WERI-Rb-1 (cell line): ENCODE results near the gene BUD31.

Experiments
- DNase-seq: peaks from one replicate; pipeline ENCODE4 v3.0.0-alpha.2; 2020
- H3K27ac ChIP-seq: fragments of 250-450 bp; sonication (Bioruptor Pico); 2 replicates; pipeline ENCODE4 v1.5.1; 2020; ENCODE audit warnings: mild to moderate bottlenecking, moderate library complexity
- H3K27me3 ChIP-seq: fragments of 250-450 bp; sonication (Bioruptor Pico); 2 replicates; pipeline ENCODE4 v1.5.1; 2021; ENCODE audit warnings: mild to moderate bottlenecking, low read depth, moderate library complexity; ENCODE audit not compliant: insufficient read depth, severe bottlenecking
- H3K36me3 ChIP-seq: fragments of 250-450 bp; sonication (Bioruptor Pico); 2 replicates; pipeline ENCODE4 v1.5.1; 2020; ENCODE audit warnings: mild to moderate bottlenecking, moderate library complexity
- H3K4me3 ChIP-seq: 2 replicates; pipeline ENCODE4 v1.5.1; 2011; ENCODE audit warnings: low read depth, mild to moderate bottlenecking, control low read depth, low read length
- H3K9me3 ChIP-seq: fragments of 250-450 bp; sonication (Bioruptor Pico); 2 replicates; pipeline ENCODE4 v1.5.1; 2021; ENCODE audit warnings: mild to moderate bottlenecking, moderate library complexity; ENCODE audit not compliant: severe bottlenecking
- CTCF ChIP-seq: IDR thresholded peaks from 2 replicates; pipeline ENCODE4 v1.5.1; 2011; ENCODE audit warnings: low read depth, mild to moderate bottlenecking, control low read depth, inconsistent platforms, low read length

BUD31 gene

GRCh38 chr7:99395616-99396327 lies 13.0 kb upstream of the BUD31 start:
- no peak for DNase-seq
- Histone ChIP-seq H3K4me3 (no peak overlapping the region), H3K27ac (no peak overlapping the region), H3K36me3 (peaks cover 59% of the 10 kb centered on the region), H3K27me3 (no peaks in the 10 kb centered on the region), H3K9me3 (no peaks in the 10 kb centered on the region)
- no peak for TF ChIP-seq CTCF

- no peaks in the 10 kb centered on the region for H3K9me3 ChIP-seq
- peaks cover 67% of the 10 kb centered on the region for H3K36me3 ChIP-seq
- no peaks in the 10 kb centered on the region for H3K27me3 ChIP-seq
- H3K27ac ChIP-seq: no peak overlapping the region
- no peak for DNase-seq
- H3K4me3 ChIP-seq: no peak overlapping the region
- TF ChIP-seq CTCF: no peak
Measured at GRCh38 chr7:99396418-99397296, 12.1 kb upstream of the BUD31 start.

- TF ChIP-seq CTCF: no peak
- H3K9me3 ChIP-seq: no peaks in the 10 kb centered on the region
- H3K36me3 ChIP-seq: peaks cover 73% of the 10 kb centered on the region
- no peak overlapping the region for H3K4me3 ChIP-seq
- H3K27me3 ChIP-seq: no peaks in the 10 kb centered on the region
- no peak overlapping the region for H3K27ac ChIP-seq
- DNase-seq: no peak
Measured at GRCh38 chr7:99397297-99397983, 11.3 kb upstream of the BUD31 start.

- Histone ChIP-seq H3K36me3 (peaks cover 85% of the 10 kb centered on the region), H3K9me3 (no peaks in the 10 kb centered on the region), H3K4me3 (no peak overlapping the region), H3K27me3 (no peaks in the 10 kb centered on the region), H3K27ac (no peak overlapping the region)
- TF ChIP-seq CTCF: no peak
- DNase-seq: no peak
Measured at GRCh38 chr7:99398891-99399445, 9.8 kb upstream of the BUD31 start.

- no peak for DNase-seq
- H3K36me3 ChIP-seq: peaks cover 87% of the 10 kb centered on the region
- no peak for TF ChIP-seq CTCF
- H3K4me3 ChIP-seq: no peak overlapping the region
- no peak overlapping the region for H3K27ac ChIP-seq
- H3K27me3 ChIP-seq: no peaks in the 10 kb centered on the region
- no peaks in the 10 kb centered on the region for H3K9me3 ChIP-seq
Measured at GRCh38 chr7:99399597-99399996, 9.2 kb upstream of the BUD31 start.
